ENCODE measurements around the gene KRT35.

GRCh38 chr17:41516147-41516829 is 35.3 kb upstream of the KRT35 start:
- no peak for TF ChIP-seq POLR2A (IDR thresholded peaks at IDR 0.05)
- no peak for TF ChIP-seq CTCF (IDR thresholded peaks at IDR 0.05)
